PC-9 (cell line): ENCODE measurements around the gene RNASE4. TPM values are rescaled to one million over a fixed set of nuclear protein-coding genes. Genes with fewer than 3 reads are reported as not detected.

Source experiments
- BruUV-seq: library from RNA; stranded (reverse); fragments of 400-500 nt; replicated peaks from 2 replicates; lab custom pipeline; 2021; lab: Mats Ljungman, UMichigan
- CTCF ChIA-PET: fragments of 300-600 bp; sonication (Branson Sonifier 250); formaldehyde crosslinking; loops from one replicate; lab custom pipeline; 2022; ENCODE audit warnings: antibody characterized with exemption; lab: Charles Lee
- POLR2A ChIA-PET: fragments of 300-600 bp; sonication (Branson Sonifier 250); formaldehyde crosslinking; loops from one replicate; lab custom pipeline; 2022; ENCODE audit warnings: antibody characterized with exemption; ENCODE audit not compliant: unreplicated experiment; lab: Charles Lee
- DNase-seq, 2 experiments: peaks; one replicate each; pipeline versions ENCODE4 v3.0.0 to v3.0.0-alpha.2; 2015 to 2022; ENCODE audit warnings: mixed read lengths in 1 of 2
- H2AFZ ChIP-seq: fragments of 200-600 bp; sonication (generic); 2 replicates; pipeline ENCODE4 v1.8.1; 2017; ENCODE audit warnings: antibody characterized with exemption
- H3F3A ChIP-seq: fragments of 200-600 bp; sonication (generic); 2 replicates; pipeline ENCODE4 v1.8.1; 2017; ENCODE audit warnings: antibody characterized with exemption, mild to moderate bottlenecking, low read depth; ENCODE audit not compliant: insufficient read depth
- H3K27ac ChIP-seq: fragments of 200-600 bp; sonication (generic); 2 replicates; pipeline ENCODE4 v1.6.1; 2016; ENCODE audit warnings: mixed run types
- H3K27me3 ChIP-seq: fragments of 200-600 bp; sonication (generic); 2 replicates; pipeline ENCODE4 v1.6.1; 2016; ENCODE audit warnings: low read depth, mixed run types; ENCODE audit not compliant: insufficient read depth
- H3K36me3 ChIP-seq: fragments of 200-600 bp; sonication (generic); 2 replicates; pipeline ENCODE4 v1.6.1; 2016; ENCODE audit warnings: low read depth, mixed run types
- H3K4me1 ChIP-seq: fragments of 200-600 bp; sonication (generic); replicated peaks from 2 replicates; pipeline ENCODE4 v1.6.1; 2016; ENCODE audit warnings: mixed run types; ENCODE audit not compliant: insufficient read depth
- H3K4me2 ChIP-seq: fragments of 200-600 bp; sonication (generic); 2 replicates; pipeline ENCODE4 v1.6.1; 2017; ENCODE audit warnings: mixed run types
- H3K4me3 ChIP-seq: fragments of 200-600 bp; sonication (generic); 2 replicates; pipeline ENCODE4 v1.6.1; 2016; ENCODE audit warnings: mixed run types
- H3K79me2 ChIP-seq: fragments of 200-600 bp; sonication (generic); 2 replicates; pipeline ENCODE4 v1.6.1; 2017; ENCODE audit warnings: low read depth, mixed run types
- H3K9me2 ChIP-seq: fragments of 200-600 bp; sonication (generic); 2 replicates; pipeline ENCODE4 v1.8.1; 2017; ENCODE audit warnings: mild to moderate bottlenecking; ENCODE audit not compliant: insufficient read depth
- H3K9me3 ChIP-seq: fragments of 200-600 bp; sonication (generic); 2 replicates; pipeline ENCODE4 v1.8.1; 2016; ENCODE audit warnings: low read depth; ENCODE audit not compliant: insufficient read depth
- H4K20me1 ChIP-seq: fragments of 200-600 bp; sonication (generic); 2 replicates; pipeline ENCODE4 v1.8.1; 2017; ENCODE audit not compliant: insufficient read depth
- EZH2 ChIP-seq: fragments of 200-600 bp; sonication (generic); IDR thresholded peaks from 2 replicates; pipeline ENCODE4 v1.8.0; 2017; ENCODE audit warnings: antibody characterized with exemption, low read depth
- intact Hi-C: fragments of 100-400 bp; cut with micrococcal nuclease; formaldehyde crosslinking; loops from one replicate; pipeline ENCODE4 v1.10.0; 2022; ENCODE audit not compliant: unreplicated experiment
- total RNA-seq: library from RNA; stranded (reverse); gene quantifications from 2 replicates; pipeline ENCODE4 v1.2.3, GENCODE V29; 2021
- TF ChIP-seq, protein P1 (sequence below): fragments of 200-600 bp; sonication (generic); conservative IDR thresholded peaks from 2 replicates; pipeline ENCODE4 v1.6.1; 2017; ENCODE audit warnings: mixed run types, antibody characterized with exemption, mild to moderate bottlenecking, moderate library complexity

Gene RNASE4
- total RNA-seq, 1 experiment from 2014 or later: 4.0 TPM

DNA sequence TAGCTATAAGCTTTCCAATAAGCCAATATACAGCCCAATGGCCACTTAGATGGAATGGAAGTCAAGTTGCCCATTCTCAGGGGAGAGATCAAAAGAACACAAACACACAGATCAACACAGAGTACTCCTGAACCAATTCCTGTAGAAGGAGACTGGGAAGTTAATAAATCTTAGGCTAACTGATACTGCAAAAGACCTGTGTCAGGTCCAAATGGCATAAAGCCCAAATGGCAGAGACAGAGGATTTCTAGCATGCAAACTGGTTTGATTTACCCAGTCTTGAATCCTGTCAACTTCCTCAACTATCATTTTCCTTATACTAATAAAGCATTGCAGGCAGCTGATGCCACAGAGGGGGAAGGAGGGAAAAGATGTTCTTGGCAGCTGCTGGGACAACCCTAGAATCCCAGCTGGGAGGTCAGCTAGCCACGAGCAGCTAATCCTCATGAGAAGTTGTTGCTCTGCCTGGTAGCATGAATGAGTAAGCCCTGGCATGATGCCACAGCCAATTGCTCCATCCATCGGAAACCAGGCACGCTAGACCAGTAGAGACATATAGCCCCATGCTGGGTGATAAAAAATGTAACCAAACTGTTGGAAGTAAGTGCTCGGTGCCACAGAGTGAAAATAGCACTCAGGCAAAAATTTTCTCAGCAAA, 30.4 kb downstream of the RNASE4 start:
- POLR2A ChIA-PET: interaction anchor here (0.7 kb wide), 1 partner anchor 88 kb away, joined by 6 read pairs; the partner anchor contains the start of gene RNASE1

DNA sequence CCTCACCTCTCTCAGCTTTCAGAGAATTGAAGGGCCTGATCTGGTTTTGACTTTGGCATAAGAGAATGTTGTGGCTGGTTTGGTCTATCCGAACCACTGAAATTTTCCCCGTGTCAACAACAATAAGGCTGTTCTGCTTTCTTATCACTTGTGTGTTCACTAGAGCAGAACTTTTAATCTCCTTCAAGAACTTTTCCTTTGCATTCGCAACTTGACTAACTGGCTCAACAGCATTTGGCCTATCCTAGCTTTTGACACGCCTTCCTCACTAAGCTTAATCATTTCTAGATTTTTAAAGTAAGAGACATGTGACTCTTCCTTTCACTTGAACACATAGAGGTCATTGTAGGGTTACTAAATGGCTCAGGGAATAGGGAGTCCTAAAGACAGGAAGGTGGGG, 35.4 kb downstream of the RNASE4 start:
- no TSS peak for BruUV-seq
- H3K4me2 ChIP-seq: peak overlapping the region; percentile 25
- H3K9me2 ChIP-seq: no peaks in the 10 kb centered on the region
- H3K79me2 ChIP-seq: no peaks in the 10 kb centered on the region
- H3K27me3 ChIP-seq: no peaks in the 10 kb centered on the region
- DNase-seq: peak; percentile 31 to 80
- no peaks in the 10 kb centered on the region for H3K9me3 ChIP-seq
- H2AFZ ChIP-seq: no peak overlapping the region
- intact Hi-C loops: no loop called here
- H3K27ac ChIP-seq: no peak overlapping the region
- H3K4me1 ChIP-seq: 0 out of 2 replicates have a peak, but pooled peaks cover 4% of the 10 kb centered on the region
- H4K20me1 ChIP-seq: no peaks in the 10 kb centered on the region
- no peak for TF ChIP-seq EZH2
- TF ChIP-seq, protein P1, sequence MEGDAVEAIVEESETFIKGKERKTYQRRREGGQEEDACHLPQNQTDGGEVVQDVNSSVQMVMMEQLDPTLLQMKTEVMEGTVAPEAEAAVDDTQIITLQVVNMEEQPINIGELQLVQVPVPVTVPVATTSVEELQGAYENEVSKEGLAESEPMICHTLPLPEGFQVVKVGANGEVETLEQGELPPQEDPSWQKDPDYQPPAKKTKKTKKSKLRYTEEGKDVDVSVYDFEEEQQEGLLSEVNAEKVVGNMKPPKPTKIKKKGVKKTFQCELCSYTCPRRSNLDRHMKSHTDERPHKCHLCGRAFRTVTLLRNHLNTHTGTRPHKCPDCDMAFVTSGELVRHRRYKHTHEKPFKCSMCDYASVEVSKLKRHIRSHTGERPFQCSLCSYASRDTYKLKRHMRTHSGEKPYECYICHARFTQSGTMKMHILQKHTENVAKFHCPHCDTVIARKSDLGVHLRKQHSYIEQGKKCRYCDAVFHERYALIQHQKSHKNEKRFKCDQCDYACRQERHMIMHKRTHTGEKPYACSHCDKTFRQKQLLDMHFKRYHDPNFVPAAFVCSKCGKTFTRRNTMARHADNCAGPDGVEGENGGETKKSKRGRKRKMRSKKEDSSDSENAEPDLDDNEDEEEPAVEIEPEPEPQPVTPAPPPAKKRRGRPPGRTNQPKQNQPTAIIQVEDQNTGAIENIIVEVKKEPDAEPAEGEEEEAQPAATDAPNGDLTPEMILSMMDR: no peak
- H3K36me3 ChIP-seq: no peaks in the 10 kb centered on the region
- H3F3A ChIP-seq: no peaks in the 10 kb centered on the region
- no peak overlapping the region for H3K4me3 ChIP-seq
- POLR2A ChIA-PET: interaction anchor here (0.6 to 1.0 kb wide), 2 partner anchors 12 to 735 kb away, joined by 3 to 10 read pairs; no protein-coding TSS in a partner anchor
- CTCF ChIA-PET: interaction anchor here (0.7 kb wide), 1 partner anchor 753 kb away, joined by 3 read pairs; no protein-coding TSS in a partner anchor

More for the DNA sequence above, 30.4 kb downstream of the RNASE4 start:
- H3K9me3 ChIP-seq: no peaks in the 10 kb centered on the region
- no peak for TF ChIP-seq EZH2
- TF ChIP-seq, protein P1: no peak
- no TSS peak for BruUV-seq
- no peak overlapping the region for H2AFZ ChIP-seq
- no peak overlapping the region for H3K4me3 ChIP-seq
- CTCF ChIA-PET: interaction anchor here (0.9 kb wide), 1 partner anchor 357 kb away, joined by 5 read pairs; no protein-coding TSS in a partner anchor
- no peaks in the 10 kb centered on the region for H4K20me1 ChIP-seq
- no peaks in the 10 kb centered on the region for H3F3A ChIP-seq
- H3K79me2 ChIP-seq: no peaks in the 10 kb centered on the region
- H3K36me3 ChIP-seq: no peaks in the 10 kb centered on the region
- no peak overlapping the region for H3K4me2 ChIP-seq
- peak; percentile 70 to 74 for DNase-seq
- 0 out of 2 replicates have a peak, but pooled peaks cover 4% of the 10 kb centered on the region for H3K4me1 ChIP-seq
- no peaks in the 10 kb centered on the region for H3K9me2 ChIP-seq
- intact Hi-C loops: no loop called here
- no peak overlapping the region for H3K27ac ChIP-seq
- H3K27me3 ChIP-seq: no peaks in the 10 kb centered on the region

DNA sequence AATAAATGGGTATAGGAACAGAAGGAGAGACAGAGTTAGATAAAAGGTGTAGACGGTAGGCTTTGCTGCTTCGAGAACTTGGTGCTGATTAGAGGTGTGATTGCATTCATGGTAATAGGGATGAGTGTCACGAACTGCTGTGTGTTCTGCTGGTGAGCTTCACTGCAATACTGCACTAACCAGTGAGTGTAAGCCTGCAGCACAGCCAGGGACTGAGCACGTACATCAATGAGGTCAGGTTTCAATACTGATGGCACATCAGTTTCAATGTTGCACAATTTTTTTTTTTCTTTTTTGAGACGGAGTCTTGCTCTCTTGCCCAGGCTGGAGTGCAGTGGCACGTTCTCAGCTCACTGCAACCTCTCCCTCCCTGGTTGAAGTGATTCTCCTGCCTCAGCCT, 36.4 kb downstream of the RNASE4 start:
- DNase-seq: no peak
- no peaks in the 10 kb centered on the region for H4K20me1 ChIP-seq
- BruUV-seq: no TSS peak
- no peaks in the 10 kb centered on the region for H3K36me3 ChIP-seq
- no peaks in the 10 kb centered on the region for H3K9me3 ChIP-seq
- no peaks in the 10 kb centered on the region for H3K27me3 ChIP-seq
- CTCF ChIA-PET: no interaction called here
- POLR2A ChIA-PET: no interaction called here
- no peak for TF ChIP-seq EZH2
- TF ChIP-seq, protein P1: no peak
- H3F3A ChIP-seq: no peaks in the 10 kb centered on the region
- H3K9me2 ChIP-seq: no peaks in the 10 kb centered on the region
- no peak overlapping the region for H3K4me2 ChIP-seq
- H3K79me2 ChIP-seq: no peaks in the 10 kb centered on the region
- H3K4me3 ChIP-seq: no peak overlapping the region
- 0 out of 2 replicates have a peak, but pooled peaks cover 4% of the 10 kb centered on the region for H3K4me1 ChIP-seq
- H3K27ac ChIP-seq: no peak overlapping the region
- H2AFZ ChIP-seq: no peak overlapping the region
- intact Hi-C loops: no loop called here
